H1 (cell line): ENCODE measurements around the gene SMAD1. TPM values are rescaled to one million over a fixed set of nuclear protein-coding genes. Genes with fewer than 3 reads are reported as not detected.

Experiments
- CTCF ChIP-seq, 3 experiments: IDR thresholded peaks; 1 replicate in 2 of 3; 2 replicates in 1 of 3; pipeline versions ENCODE4 v1.5.1 to v1.6.1; 2011; ENCODE audit warnings: low read length in 3 of 3, mild to moderate bottlenecking in 3 of 3, inconsistent platforms in 2 of 3, low read depth in 1 of 3, moderate library complexity in 1 of 3; ENCODE audit not compliant: insufficient read depth in 1 of 3; ENCODE audit errors: control extremely low read depth in 1 of 3
- polyA plus RNA-seq, 7 experiments: library from polyadenylated mRNA; depleted of rRNA in 3 of 7; stranded (reverse) in 5 of 7; unstranded in 2 of 7; fragments of >200 nt in 5 of 7; fragments of 200-250 nt in 2 of 7; gene quantifications; 1 replicate in 5 of 7; 2 replicates in 1 of 7; 4 replicates in 1 of 7; pipeline versions ENCODE4 v1.2.1 to v1.2.3, GENCODE V29; 2011 to 2013; ENCODE audit warnings: missing spikeins in 2 of 7, mixed read lengths in 2 of 7
- total RNA-seq: library from RNA; stranded (reverse); fragmentation: NEBNext Ultra II Directional; extraction: Animal tissue kit (Norgen Biotek cat#: 25700); gene quantifications from 2 replicates; pipeline ENCODE4 v1.2.1, GENCODE V29; 2021

The SMAD1 gene
- total and polyA plus RNA-seq, 2 of the 8 experiments (the other 6 are each of a cell fraction or from before 2014, with no cell fraction given), result 22.6 to 25.3 TPM

- no peak for TF ChIP-seq CTCF (IDR thresholded peaks at IDR 0.05; ENCODE audit: control extremely low read depth in 1 of 3, insufficient read depth in 1 of 3, low read depth in 1 of 3, low read length in 3 of 3)
Measured at GRCh38 chr4:145552181-145552822, 70.6 kb downstream of the SMAD1 start (continued).
